ENCODE data around the gene SND1. TPM values are rescaled to one million over a fixed set of nuclear protein-coding genes. Genes with fewer than 3 reads are reported as not detected.

The SND1 gene
- polyA plus RNA-seq, 4 donors, result 142 to 159 (median 148) TPM

DNA sequence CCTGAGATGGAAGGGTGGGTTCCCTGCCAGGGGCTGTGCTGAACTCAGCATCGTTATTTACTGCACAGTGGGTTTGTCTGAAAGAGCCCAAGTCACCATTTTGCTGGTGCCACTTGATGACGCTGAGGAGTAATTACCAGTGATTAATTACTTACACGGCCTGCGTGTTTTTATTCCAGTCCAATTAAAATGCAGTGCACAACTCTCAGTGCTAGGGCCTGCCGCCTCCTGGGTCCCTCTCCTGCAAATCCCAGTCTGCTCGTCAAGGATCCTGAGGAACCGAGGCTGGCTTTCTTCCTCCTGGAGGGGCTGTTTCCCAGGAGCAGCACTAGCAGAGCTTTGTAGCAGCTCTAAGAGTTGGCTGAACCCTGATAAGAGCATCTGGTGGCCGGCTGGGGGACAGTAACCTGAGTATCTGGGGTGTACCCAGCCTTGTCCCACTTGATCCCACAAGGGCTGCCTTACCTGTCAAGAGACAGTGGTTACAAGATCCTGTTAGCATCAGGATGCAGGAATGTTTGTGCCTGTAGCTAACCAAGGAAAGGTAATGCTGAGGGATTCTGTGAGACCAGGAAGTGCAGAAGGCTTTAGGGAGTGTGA, 424.3 kb downstream of the SND1 start:
- no peak for DNase-seq (ENCODE audit: low read depth in 4 of 4, low spot score in 3 of 4)

DNA sequence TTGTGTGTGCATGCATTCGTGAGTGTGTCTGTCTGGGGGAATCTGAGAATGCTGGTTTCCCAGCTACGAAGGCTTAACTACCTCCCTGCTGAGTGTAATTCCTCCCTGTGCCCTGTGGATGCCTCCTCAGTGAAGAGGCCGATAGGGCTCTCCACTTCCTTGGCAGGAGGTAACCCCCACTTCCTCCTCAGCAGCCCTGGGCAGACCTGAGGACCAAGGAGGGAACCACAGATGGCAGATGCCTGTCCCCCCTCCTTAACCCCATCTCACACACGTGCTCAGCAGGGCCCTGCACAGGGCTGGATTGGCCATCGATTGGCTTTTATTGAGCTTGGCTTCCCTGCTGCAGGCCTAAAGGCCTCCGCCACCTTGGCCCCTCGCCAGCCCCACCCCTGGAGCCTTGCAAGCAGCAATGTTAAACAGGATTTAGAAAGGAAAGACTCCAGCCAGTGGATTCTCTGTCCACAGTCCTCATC, 424.8 kb downstream of the SND1 start:
- DNase-seq (ENCODE audit: low read depth in 4 of 4, low spot score in 3 of 4), result no peak

DNA sequence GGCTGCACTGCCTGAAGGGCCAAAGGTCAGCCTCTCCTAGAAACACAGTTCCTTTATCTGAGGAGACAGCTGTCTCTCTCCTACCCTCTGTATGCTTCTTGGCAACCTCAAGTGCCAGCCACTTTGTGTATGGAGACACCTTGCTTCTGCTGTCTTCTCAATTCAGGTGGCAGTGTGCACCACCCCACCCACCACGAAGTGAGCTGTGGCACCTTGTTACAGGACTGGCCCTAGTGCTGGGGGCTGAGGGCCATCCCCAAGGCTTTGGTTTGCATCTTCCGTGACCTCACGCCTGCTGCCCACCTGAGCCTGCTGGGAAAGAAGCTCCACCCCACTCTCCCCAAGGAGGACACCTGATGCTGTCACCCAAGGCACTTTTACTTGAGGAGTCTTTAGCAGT, 426.3 kb downstream of the SND1 start:
- DNase-seq (ENCODE audit: low read depth in 4 of 4, low spot score in 3 of 4), result no peak

DNA sequence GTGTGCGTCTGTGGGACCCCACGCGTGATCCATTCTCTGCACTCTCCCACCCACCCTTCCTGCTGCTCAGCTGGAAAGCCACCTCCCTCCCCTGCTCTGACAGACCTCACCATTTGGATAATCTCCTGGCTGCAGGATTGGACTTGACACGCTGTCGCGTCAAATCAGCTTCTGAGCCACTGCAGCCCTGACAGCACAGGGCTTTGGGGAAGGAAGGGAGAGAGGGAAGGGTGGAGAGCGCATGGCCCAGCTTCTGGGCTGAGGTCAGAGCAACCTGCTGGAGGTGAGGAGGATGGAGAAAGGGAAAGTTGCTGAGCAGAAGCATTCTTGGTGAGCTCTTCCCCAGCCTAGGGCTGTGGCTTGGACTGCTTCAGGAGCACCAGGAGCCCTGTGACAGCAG, 428.2 kb downstream of the SND1 start:
- DNase-seq (ENCODE audit: low read depth in 4 of 4, low spot score in 3 of 4), result no peak

DNA sequence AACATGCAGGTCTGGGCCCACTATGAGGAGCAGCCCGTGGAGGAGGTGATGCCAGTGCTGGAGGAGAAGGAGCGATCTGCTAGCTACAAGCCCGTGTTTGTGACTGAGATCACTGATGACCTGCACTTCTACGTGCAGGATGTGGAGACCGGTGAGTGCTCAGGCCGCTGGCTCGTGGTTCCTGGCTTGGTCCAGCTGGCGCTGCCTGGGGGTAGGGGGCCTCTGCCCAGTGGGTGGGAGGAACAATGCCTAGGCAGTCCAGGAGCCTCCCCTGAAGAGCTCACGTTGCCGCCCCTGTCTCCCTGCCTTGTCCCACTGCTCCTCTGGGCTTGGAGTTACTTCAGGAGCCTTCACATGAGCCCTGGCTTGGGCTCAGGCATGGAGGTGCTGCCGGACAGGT, 429.4 kb downstream of the SND1 start:
- DNase-seq (ENCODE audit: low read depth in 4 of 4, low spot score in 3 of 4), result no peak

DNA sequence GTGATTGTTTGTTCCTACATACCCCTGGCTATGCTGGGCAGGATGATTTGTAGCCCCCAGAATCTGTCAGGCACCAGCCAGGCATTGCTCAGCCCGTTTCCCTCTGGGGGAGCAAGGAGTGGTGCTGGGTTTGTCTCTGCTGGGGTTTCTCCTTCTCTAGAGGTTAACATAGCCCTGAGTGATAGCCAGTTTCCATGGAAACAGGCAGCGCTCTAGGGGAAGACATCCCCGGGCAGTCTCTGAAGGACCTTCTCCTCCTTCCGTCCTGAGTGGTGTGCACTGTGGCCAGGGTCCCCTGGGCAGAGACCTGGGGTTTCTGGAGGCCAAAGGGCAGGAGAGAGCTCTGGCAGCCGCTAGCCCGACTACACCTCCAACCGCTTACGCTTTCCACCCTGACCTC, 429.8 kb downstream of the SND1 start:
- no peak for DNase-seq (ENCODE audit: low read depth in 4 of 4, low spot score in 3 of 4)

DNA sequence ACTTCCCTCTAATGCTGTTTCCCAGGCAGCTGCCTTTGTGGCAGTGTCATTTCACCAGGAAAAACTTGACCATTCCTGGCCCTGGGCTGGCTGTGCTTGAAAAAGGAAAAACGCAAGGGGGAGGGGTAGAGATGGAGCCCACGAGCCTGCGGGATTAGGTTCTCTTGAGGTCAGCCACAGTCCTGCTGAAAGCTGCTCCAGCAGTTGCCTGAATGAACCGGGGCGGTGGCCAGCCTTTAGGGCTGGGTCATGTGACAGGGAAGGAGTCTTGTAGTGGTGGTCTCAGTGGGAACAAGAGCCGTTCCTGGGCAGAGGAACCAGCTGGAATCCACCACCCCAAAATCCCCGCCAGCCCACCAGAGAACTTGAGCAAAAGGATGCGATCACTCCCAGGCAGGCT, 430.4 kb downstream of the SND1 start:
- DNase-seq (ENCODE audit: low read depth in 4 of 4, low spot score in 3 of 4), result no peak

DNA sequence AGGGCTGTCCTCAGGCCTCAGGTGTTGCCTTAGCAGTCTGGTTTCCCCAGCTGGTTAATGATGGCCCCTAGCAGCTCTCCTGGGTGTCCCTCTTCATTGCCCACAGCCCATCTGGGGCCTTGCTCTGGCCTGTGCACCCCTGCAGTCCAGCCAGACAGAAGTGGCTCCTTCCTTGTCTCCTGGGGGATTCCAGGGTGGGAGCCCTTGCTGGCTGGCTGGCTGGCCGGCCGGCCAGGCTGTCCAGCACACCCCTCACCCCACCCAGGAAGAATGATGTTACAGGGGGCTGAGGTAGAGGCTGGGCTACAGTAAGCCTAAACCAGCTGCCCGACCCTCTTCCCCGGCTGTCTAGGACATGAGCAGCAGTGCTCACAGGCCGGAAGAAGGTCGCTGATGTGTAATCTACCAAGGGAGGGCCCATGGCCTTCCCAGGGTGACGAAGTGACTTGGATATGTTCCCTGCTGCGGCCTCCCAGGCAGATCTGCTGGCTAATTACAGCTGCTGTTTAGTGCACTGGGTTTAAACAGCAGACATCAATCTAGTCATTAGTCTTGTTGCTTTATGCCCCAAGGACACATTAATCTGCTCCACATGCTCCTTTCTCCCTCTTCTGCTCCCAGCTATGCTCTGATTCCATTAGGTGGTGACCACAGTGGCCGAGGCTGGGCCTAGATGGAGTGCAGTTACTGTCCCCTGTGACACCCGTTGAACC, 433.1 kb downstream of the SND1 start:
- DNase-seq (ENCODE audit: low read depth in 4 of 4, low spot score in 3 of 4), result peak in 3 of 4 donors; percentile 25 to 65 (median 51)

DNA sequence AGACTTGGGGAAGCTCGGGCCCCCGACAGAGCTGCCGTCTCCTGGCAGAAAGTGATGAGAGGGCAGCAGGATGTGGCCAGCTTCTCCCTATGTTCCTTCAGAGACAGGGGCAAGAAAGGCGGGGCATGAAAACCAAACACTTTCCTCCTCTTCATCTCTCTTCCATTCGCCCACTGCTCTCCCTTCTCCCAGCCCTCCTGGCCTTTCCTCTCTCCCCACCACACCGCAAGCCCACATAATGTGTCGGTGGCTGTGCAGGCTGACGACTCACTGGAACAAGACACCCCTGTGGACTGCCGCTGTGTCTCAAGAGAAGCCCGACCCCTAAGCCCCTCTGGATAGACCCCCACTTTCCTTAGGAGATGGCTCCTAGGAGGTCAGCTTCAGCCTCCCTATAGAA, 438.5 kb downstream of the SND1 start:
- no peak for DNase-seq (ENCODE audit: low read depth in 4 of 4, low spot score in 3 of 4)

DNA sequence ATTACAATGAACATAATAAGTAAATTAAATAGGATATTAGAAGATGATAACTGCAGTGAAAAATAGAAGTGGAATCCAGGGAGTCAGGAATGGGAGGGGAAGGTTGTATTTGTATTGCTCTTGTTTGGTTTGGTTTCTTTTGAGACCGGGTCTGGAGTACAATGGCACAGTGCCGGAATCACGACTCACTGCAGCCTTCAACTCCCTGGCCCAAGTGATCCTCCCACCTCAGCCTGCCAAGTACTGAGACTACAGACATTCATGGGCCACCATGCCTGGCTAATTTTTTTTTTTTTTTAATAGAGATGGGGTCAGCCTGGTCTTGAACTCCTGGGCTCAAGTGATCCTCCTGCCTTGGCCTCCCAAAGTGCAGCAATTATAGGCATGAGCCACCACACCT, 439.1 kb downstream of the SND1 start:
- no peak for DNase-seq (ENCODE audit: low read depth in 4 of 4, low spot score in 3 of 4)

DNA sequence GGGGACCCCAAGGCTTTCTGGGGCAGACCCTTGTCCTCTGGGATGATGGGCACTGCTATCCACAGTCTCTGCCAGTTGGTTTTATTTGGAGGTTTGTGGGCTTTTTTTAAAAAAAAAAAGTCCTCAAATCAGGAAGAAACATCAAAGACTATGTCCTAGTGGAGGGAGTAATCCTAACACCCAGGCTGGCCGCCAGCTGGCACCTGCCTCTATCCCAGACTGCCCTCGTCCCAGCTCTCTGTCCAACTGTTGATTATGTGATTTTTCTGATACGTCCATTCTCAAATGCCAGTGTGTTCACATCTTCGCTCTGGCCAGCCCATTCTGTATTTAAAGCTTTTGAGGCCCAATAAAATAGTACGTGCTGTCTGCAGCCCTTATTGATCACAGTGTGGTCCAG, 440.2 kb downstream of the SND1 start:
- DNase-seq (ENCODE audit: low read depth in 4 of 4, low spot score in 3 of 4), result no peak

DNA sequence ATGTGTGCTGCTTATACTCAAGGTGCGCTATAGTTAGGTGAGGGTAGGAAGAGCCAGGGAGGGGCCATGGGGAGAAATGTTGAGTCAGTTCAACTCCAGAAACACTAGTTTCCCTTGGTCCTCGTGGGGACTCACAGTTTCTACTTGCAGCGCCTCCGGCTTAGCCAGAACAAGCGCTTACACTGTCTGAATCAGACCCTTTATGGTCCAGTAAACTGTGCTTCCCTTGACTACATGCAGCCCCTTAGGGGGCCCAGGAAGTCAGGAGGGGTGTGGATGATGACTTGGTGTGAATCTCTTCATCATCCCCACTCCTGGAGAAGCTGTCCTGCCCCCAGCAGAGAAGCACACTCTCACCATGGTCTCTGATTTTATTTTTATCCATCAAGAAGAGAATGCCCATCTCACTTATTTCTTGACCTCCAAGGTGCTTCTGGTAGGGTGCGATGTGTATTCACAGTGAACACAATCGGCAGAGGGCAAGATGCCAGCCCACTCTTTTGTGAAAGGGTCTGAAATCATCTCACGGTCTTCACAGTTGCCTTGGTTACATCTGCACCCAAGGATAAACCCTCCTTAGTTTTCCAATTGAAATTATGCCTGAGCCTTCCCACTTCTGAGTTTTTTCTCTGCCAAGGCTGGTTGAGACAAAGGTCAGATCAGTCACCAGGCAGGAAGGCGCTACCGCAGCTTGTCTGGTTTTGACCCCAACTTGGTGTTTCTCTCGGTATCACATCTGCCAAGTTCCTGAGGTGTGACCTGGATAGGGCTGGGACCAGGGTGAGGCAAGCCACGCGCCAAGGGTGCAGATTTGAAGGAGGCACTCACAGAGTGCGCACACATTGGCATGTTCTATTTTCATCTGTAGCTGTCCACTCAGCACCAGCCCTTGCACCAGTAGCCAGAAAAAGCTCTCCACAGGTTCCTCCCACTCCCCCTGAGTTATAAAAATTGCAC, 441.9 kb downstream of the SND1 start:
- no peak for DNase-seq (ENCODE audit: low read depth in 4 of 4, low spot score in 3 of 4)

DNA sequence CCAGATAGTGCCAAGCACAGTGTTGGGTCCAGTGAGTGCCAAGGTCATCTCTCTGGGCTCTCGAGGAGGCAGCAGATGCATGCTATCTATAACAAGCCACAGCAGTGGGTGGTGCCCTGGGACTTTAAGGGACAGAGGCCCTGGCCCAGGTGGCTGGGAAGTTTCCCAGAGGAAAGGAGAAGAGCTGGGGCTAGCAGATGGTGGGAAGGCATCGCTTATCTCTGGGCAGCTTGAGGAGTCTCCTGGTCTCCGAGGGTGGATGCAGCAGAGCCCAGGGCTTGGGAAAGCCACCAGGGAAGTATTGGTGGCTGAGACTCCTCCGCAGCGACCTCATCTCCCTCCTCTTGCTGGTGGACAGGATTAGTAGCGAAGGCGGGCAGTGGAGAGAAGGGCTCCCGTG, 442.7 kb downstream of the SND1 start:
- no peak for DNase-seq (ENCODE audit: low read depth in 4 of 4, low spot score in 3 of 4)

DNA sequence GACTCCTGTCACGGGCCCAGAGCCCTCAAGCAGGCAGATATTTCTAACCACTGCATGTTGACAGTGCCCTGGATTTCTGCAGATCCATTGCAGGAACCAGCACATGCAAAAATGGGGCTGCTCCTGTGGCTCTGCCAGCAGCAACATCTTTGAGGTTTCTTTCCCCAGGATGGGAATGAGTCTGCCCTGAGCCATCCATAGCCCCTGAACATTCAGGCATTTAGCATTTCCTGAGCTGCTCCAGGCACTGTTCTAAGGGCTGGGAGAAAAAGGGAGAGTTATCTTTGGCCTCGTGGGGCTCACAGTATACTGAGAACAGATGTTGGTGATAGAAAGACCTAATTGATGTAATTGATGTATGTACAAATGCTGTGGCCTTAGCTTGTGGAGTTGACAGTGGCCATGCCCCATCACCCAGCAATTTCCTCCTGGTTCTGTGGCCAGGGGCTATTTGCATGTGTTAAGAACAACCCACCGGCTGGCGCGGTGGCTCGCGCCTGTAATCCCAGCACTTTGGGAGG, 445.3 kb downstream of the SND1 start:
- DNase-seq (ENCODE audit: low read depth in 4 of 4, low spot score in 3 of 4), result no peak

DNA sequence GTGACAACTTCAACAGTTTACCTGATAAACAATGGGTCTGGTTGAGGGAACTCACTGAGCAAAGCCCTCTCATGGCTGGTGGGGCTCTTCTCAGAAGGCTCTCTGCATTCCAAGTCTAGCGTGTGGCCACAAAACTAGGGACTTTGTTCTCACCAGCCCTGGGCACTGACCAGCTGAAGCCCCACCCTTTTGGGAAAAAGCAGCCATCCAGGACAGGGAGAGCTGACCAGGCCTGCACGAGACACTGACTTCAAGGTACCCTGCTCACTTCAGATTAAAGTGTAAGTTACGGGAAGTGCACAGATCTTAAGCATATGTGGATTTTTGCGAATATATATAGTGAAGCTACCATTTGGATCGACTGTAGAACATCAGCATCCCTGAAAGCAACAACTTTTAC, 446.6 kb downstream of the SND1 start:
- DNase-seq (ENCODE audit: low read depth in 4 of 4, low spot score in 3 of 4), result no peak

DNA sequence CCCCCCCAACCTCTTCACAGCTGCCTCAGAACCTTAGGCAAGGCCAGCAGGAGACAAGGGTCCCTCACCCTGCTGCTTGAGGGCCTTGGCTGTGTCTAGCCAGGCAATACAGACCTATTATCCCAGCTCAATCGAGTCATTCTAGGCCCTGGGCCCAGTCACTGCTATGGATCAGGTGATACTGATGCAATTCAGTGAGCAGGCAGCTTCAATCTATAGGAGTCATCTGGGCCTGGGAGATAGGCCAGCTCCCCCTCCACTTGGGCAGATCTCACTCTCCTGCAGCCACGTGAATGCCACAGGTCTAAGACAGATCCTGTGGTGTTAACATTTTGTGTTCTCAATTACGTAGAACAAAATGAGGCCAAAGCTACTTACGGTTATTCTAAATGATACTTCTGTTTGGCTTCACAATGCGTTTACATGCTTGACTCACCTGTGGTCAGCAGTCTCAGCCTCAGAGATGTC, 447.2 kb downstream of the SND1 start:
- DNase-seq (ENCODE audit: low read depth in 4 of 4, low spot score in 3 of 4), result no peak

DNA sequence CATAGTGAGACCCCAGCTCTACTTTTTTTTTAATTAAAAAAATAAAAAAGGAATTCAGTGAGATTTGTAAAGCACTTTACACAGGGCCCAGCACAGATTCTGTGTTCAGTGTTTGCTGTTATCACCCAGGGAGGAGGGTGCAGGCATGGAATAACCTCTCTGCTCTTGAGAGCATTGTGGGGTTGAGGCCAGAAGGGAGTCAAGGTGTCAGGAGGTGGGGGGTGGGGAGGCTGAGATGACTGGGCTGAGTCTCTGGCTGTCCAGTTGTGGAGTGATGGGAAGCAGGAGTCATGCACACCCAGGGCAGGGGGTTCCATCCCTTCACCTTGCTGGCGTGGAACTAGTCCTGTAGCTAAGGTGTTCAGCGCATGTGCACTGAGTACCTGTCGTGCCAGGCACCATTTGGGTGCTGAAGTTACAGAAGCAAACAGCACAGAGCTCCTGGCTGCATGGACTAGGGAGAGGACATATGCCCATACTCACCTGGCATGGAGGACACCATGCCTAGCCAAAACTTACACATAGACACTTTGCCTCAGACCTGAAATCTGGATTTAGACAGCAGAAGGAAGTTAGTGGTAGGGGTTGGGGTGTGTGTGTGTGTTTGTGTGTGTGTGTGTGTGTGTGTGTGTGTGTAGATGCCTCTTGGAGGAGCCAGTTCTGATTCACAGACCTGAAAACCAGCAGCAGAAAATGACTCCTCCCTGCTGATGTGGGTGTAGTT, 448.4 kb downstream of the SND1 start:
- no peak for DNase-seq (ENCODE audit: low read depth in 4 of 4, low spot score in 3 of 4)

DNA sequence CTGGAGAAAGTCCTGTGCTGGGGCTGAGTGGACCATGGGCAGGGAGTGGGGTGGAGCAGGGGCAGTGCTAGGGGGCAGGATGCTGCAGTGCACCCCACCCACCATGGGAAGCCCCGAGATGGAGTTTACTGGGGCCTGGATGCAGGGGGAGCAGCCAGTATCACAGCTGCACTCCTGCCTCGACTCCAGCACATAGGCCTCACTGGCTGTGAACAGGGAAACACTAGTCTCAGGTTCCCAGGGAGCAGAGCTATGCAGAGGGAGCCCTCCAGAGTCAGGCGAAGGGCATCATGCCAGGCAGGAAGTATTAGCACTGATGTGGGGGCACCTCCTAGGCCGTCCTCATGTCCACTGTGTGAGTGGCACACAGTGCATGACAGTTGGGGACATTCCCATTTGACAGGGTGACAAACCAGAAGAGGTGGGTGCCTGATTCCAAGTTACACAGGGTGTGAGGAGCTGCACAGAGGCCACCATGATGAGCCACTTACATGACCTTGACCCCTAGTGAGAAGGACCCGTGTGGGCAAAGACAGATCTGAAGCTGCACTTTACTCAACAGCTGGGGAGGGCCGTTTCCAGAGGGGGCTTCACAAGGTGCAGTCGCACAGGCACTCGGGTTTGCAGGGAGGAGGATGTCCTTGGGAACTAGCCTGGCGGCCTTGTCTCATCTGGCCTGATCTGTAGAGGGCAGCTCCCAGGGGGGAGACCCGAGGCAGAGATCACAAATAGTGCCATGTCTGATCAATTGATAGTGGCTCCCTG, 449.1 kb downstream of the SND1 start:
- no peak for DNase-seq (ENCODE audit: low read depth in 4 of 4, low spot score in 3 of 4)

DNA sequence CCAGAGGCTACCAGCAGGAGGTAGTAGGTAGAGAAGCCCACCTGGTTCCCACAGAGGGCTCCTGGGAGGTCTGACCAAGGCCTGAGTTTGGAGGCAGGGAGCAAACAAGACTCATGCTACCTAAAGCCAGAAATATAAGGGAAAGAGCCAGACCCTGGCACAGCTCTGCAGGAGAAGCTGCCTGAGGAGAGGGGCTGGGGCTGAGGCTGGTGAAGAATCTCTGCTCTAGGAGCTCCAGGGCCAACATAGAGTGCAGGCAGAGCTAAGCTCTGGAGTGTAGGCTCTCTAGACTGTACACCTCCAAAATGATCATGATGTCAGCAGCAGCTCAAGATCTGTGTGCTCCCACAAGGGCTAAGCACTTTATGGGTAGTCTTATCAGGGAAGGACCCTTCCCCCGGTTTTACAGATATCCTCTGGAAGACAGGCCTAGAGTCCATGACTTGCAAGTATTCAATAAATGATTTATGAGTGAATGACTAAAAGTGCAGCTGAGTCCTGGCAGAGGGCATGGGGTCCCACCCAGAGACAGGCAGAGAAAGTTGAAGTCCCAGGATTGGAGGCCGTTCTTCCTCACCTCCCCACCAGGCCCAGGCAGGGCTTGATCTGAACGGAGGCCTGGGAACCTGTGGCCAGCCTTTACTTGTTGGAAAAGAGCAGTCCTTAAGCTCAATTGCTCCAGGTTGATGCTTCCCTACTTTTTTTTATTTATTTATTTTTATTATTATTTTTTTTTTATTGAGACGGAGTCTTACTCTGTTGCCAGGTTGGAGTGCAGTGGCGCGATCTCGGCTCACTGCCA, 450.7 kb downstream of the SND1 start:
- DNase-seq (ENCODE audit: low read depth in 4 of 4, low spot score in 3 of 4), result no peak

Data from right renal pelvis (tissue), 4 donors.